HCT116 (cell line): ENCODE results near the gene PON1. TPM values are rescaled to one million over a fixed set of nuclear protein-coding genes. Genes with fewer than 3 reads are reported as not detected.

Experiments
- ATAC-seq: fragments of 200-7000 bp; cut with Tn5 transposase; 2 replicates; pipeline ENCODE4 v1.9.1; 2020; ENCODE audit warnings: mild to moderate bottlenecking, moderate library complexity
- BruUV-seq: library from RNA; stranded (reverse); fragments of 400-500 nt; replicated peaks from 2 replicates; lab custom pipeline; 2021; lab: Mats Ljungman, UMichigan
- CTCF ChIA-PET: fragments of 300-600 bp; sonication (Branson Sonifier 250); formaldehyde crosslinking; loops from one replicate; lab custom pipeline; 2021; ENCODE audit warnings: antibody characterized with exemption; lab: Charles Lee
- POLR2A ChIA-PET: fragments of 300-600, 350-600 bp; sonication (Branson Sonifier 250); formaldehyde crosslinking; loops from one replicate; lab custom pipeline; 2021; ENCODE audit warnings: antibody characterized with exemption; lab: Charles Lee
- RAD21 ChIA-PET, 2 experiments: fragments of 300-600 bp; sonication (Branson Sonifier 250); formaldehyde crosslinking; loops; one replicate each; lab custom pipeline; 2023; ENCODE audit warnings: low total read pairs in 2 of 2; ENCODE audit not compliant: uncharacterized antibody in 2 of 2, unreplicated experiment in 2 of 2, low non-redundant PET in 1 of 2; lab: Charles Lee
- DNase-seq: peaks from one replicate; pipeline ENCODE4 v3.0.0-alpha.2; 2010; ENCODE audit warnings: low read depth, low spot score
- H2AFZ ChIP-seq: fragments of 200-600 bp; shearing (Covaris generic), sonication (generic); 2 replicates; pipeline ENCODE4 v1.6.1; 2017; ENCODE audit warnings: low read depth, mixed run types, mixed read lengths, antibody characterized with exemption, low read length; ENCODE audit not compliant: poor library complexity, severe bottlenecking
- H3K27ac ChIP-seq: 2 replicates; pipeline ENCODE4 v1.5.1; 2012; ENCODE audit warnings: low read depth, low read length
- H3K27me3 ChIP-seq: fragments of 200-600 bp; sonication (generic); 2 replicates; pipeline ENCODE4 v1.6.1; 2016; ENCODE audit warnings: mixed run types, low read length, mixed read lengths; ENCODE audit not compliant: insufficient read depth
- H3K36me3 ChIP-seq, 2 experiments: fragments of 200-500 bp in 1 of 2; fragments of 200-600 bp in 1 of 2; sonication (Bioruptor generic) in 1 of 2; sonication (generic) in 1 of 2; 2 replicates each; pipeline versions ENCODE4 v1.5.1 to v1.6.1; 2014 to 2016; ENCODE audit warnings: low read length in 2 of 2, inconsistent platforms in 1 of 2, mixed read lengths in 1 of 2, mixed run types in 1 of 2; ENCODE audit not compliant: insufficient read depth in 2 of 2, control insufficient read depth in 1 of 2
- H3K4me1 ChIP-seq, 2 experiments: fragments of 200-600 bp in 1 of 2; sonication (generic) in 1 of 2; 2 replicates each; pipeline versions ENCODE4 v1.5.1 to v1.6.1; 2012 to 2017; ENCODE audit warnings: low read length in 2 of 2, inconsistent platforms in 1 of 2, mild to moderate bottlenecking in 1 of 2, mixed read lengths in 1 of 2, mixed run types in 1 of 2, moderate library complexity in 1 of 2; ENCODE audit not compliant: insufficient read depth in 2 of 2, control insufficient read depth in 1 of 2
- H3K4me2 ChIP-seq: fragments of 200-600 bp; sonication (generic); 2 replicates; pipeline ENCODE4 v1.6.1; 2017; ENCODE audit warnings: mixed run types, low read length, mixed read lengths
- H3K4me3 ChIP-seq, 2 experiments: fragments of 200-600 bp in 1 of 2; sonication (generic) in 1 of 2; replicated peaks in 1 of 2; 2 replicates each; pipeline ENCODE4 v1.5.1; 2011 to 2016; ENCODE audit warnings: low read length in 2 of 2, control low read depth in 1 of 2, low read depth in 1 of 2, mild to moderate bottlenecking in 1 of 2, mixed read lengths in 1 of 2, mixed run types in 1 of 2
- H3K79me2 ChIP-seq: fragments of 200-600 bp; sonication (generic); 2 replicates; pipeline ENCODE4 v1.6.1; 2017; ENCODE audit warnings: mild to moderate bottlenecking, mixed run types, low read length, moderate library complexity, mixed read lengths; ENCODE audit not compliant: insufficient read depth
- H3K9ac ChIP-seq: fragments of 200-600 bp; sonication (generic); 2 replicates; pipeline ENCODE4 v1.6.1; 2016; ENCODE audit warnings: low read length, mixed read lengths
- H3K9me2 ChIP-seq: fragments of 200-600 bp; sonication (generic), shearing (Covaris generic); 2 replicates; pipeline ENCODE4 v1.6.1; 2017; ENCODE audit warnings: mixed run types, mild to moderate bottlenecking, moderate library complexity; ENCODE audit not compliant: insufficient read depth
- H3K9me3 ChIP-seq, 2 experiments: fragments of 200-500 bp in 1 of 2; fragments of 200-600 bp in 1 of 2; sonication (Bioruptor generic) in 1 of 2; sonication (generic) in 1 of 2; 2 replicates each; pipeline ENCODE4 v1.6.1; 2014 to 2017; ENCODE audit warnings: low read length in 2 of 2, mixed read lengths in 2 of 2, inconsistent platforms in 1 of 2, low read depth in 1 of 2, mild to moderate bottlenecking in 1 of 2, mixed run types in 1 of 2, moderate library complexity in 1 of 2; ENCODE audit not compliant: control insufficient read depth in 1 of 2, insufficient read depth in 1 of 2
- H4K20me1 ChIP-seq: fragments of 200-600 bp; sonication (generic), shearing (Covaris generic); 2 replicates; pipeline ENCODE4 v1.6.1; 2017; ENCODE audit warnings: mixed run types, mild to moderate bottlenecking, moderate library complexity; ENCODE audit not compliant: insufficient read depth
- ATF3 ChIP-seq: IDR thresholded peaks from 2 replicates; pipeline ENCODE4 v1.6.1; 2012
- CBX3 ChIP-seq: IDR thresholded peaks from 2 replicates; pipeline ENCODE4 v1.6.1; 2012; ENCODE audit warnings: low read depth
- CEBPB ChIP-seq: IDR thresholded peaks from 2 replicates; pipeline ENCODE4 v1.6.1; 2012; ENCODE audit warnings: low read depth
- CTCF ChIP-seq, 3 experiments: fragments of 200-600 bp in 1 of 3; sonication (generic) in 1 of 3; IDR thresholded peaks in 2 of 3; conservative IDR thresholded peaks in 1 of 3; 2 replicates each; pipeline ENCODE4 v1.5.1; 2012 to 2017; ENCODE audit warnings: low read depth in 2 of 3, low read length in 2 of 3, antibody characterized with exemption in 1 of 3, borderline replicate concordance in 1 of 3, control low read depth in 1 of 3, mild to moderate bottlenecking in 1 of 3, mixed read lengths in 1 of 3, mixed run types in 1 of 3, moderate library complexity in 1 of 3; ENCODE audit not compliant: insufficient read depth in 1 of 3
- EGR1 ChIP-seq: IDR thresholded peaks from 2 replicates; pipeline ENCODE4 v1.6.1; 2012; ENCODE audit warnings: low read depth
- ELF1 ChIP-seq: IDR thresholded peaks from 2 replicates; pipeline ENCODE4 v1.6.1; 2012; ENCODE audit warnings: low read depth, borderline replicate concordance
- EZH2 ChIP-seq: fragments of 200-600 bp; sonication (generic); IDR thresholded peaks from 2 replicates; pipeline ENCODE4 v1.6.1; 2017; ENCODE audit warnings: antibody characterized with exemption, mixed run types
- EZH2phosphoT487 ChIP-seq: fragments of 200-600 bp; IDR thresholded peaks from 2 replicates; pipeline ENCODE4 v1.6.1; 2018; ENCODE audit warnings: antibody characterized with exemption, borderline replicate concordance
- FOSL1 ChIP-seq: IDR thresholded peaks from 2 replicates; pipeline ENCODE4 v1.6.1; 2012; ENCODE audit warnings: low read depth
- JUND ChIP-seq: IDR thresholded peaks from 2 replicates; pipeline ENCODE4 v1.6.1; 2012
- MAX ChIP-seq: IDR thresholded peaks from 2 replicates; pipeline ENCODE4 v1.6.1; 2012
- POLR2A ChIP-seq: IDR thresholded peaks from 2 replicates; pipeline ENCODE4 v1.7.0; 2011; ENCODE audit warnings: borderline replicate concordance; ENCODE audit not compliant: insufficient read depth, insufficient read length; ENCODE audit errors: extremely low read depth
- RAD21 ChIP-seq: IDR thresholded peaks from 2 replicates; pipeline ENCODE4 v1.6.1; 2012; ENCODE audit warnings: low read depth, mild to moderate bottlenecking
- SIN3A ChIP-seq: IDR thresholded peaks from 2 replicates; pipeline ENCODE4 v1.6.1; 2012; ENCODE audit warnings: low read depth
- SP1 ChIP-seq: IDR thresholded peaks from 2 replicates; pipeline ENCODE4 v1.6.1; 2012; ENCODE audit warnings: low read depth
- SRF ChIP-seq: IDR thresholded peaks from 2 replicates; pipeline ENCODE4 v1.6.1; 2012; ENCODE audit warnings: low read depth
- TCF7L2 ChIP-seq: IDR thresholded peaks from 2 replicates; pipeline ENCODE4 v1.7.0; 2011; ENCODE audit warnings: borderline replicate concordance, inconsistent platforms; ENCODE audit not compliant: insufficient read depth, insufficient read length; ENCODE audit errors: extremely low read depth
- YY1 ChIP-seq: IDR thresholded peaks from 2 replicates; pipeline ENCODE4 v1.6.1; 2011; ENCODE audit warnings: low read length, low read depth, moderate library complexity, mild to moderate bottlenecking; ENCODE audit not compliant: insufficient replicate concordance; ENCODE audit errors: extremely low read depth
- ZNF274 ChIP-seq: fragments of 200-500 bp; sonication (Bioruptor generic); IDR thresholded peaks from 2 replicates; pipeline ENCODE4 v1.6.1; 2014; ENCODE audit warnings: mild to moderate bottlenecking, low read depth, low read length, inconsistent platforms
- intact Hi-C: fragments of 100-400 bp; cut with micrococcal nuclease; formaldehyde crosslinking; loops from 2 replicates; pipeline ENCODE4 v1.10.0; 2022
- total RNA-seq: library from RNA; stranded (reverse); gene quantifications from one replicate; pipeline ENCODE4 v1.2.1, GENCODE V29; 2021; ENCODE audit not compliant: unreplicated experiment

The PON1 gene
- total RNA-seq, 1 experiment from 2014 or later: 0.20 TPM

- Histone ChIP-seq H3K36me3 (no peaks in the 10 kb centered on the region), H3K9me3 (no peaks in the 10 kb centered on the region), H4K20me1 (no peaks in the 10 kb centered on the region), H3K4me3 (no peak overlapping the region), H3K27ac (no peak overlapping the region), H3K27me3 (no peaks in the 10 kb centered on the region), H2AFZ (no peak overlapping the region), H3K79me2 (no peaks in the 10 kb centered on the region), H3K9me2 (no peaks in the 10 kb centered on the region), H3K4me2 (no peak overlapping the region), H3K4me1 (no peaks in the 10 kb centered on the region), H3K9ac (no peak overlapping the region)
- TF ChIP-seq EZH2phosphoT487 (no peak), SP1 (no peak), CTCF (IDR thresholded peaks at IDR 0.05 in 2 of 3, conservative IDR thresholded peaks at IDR 0.05 in 1 of 3; ENCODE audit: borderline replicate concordance in 1 of 3, insufficient read depth in 1 of 3, low read depth in 2 of 3, low read length in 2 of 3) (no peak)
- ATAC-seq (no peak), DNase-seq (no peak)
- intact Hi-C loops: no loop called here
- ChIA-PET POLR2A (no interaction called here), RAD21 (no interaction called here), CTCF (no interaction called here)
- no TSS peak for BruUV-seq
These were observed 68.6 kb downstream of the PON1 start for GRCh38 chr7:95255691-95256090.

- DNase-seq: no peak
- no peaks in the 10 kb centered on the region for H3K27me3 ChIP-seq
- H3K79me2 ChIP-seq: no peaks in the 10 kb centered on the region
- ChIA-PET POLR2A (no interaction called here), RAD21 (no interaction called here), CTCF (no interaction called here)
- no peaks in the 10 kb centered on the region for H3K4me1 ChIP-seq
- no peak overlapping the region for H3K4me2 ChIP-seq
- no peak overlapping the region for H2AFZ ChIP-seq
- H3K9me2 ChIP-seq: no peaks in the 10 kb centered on the region
- H3K27ac ChIP-seq: no peak overlapping the region
- no peaks in the 10 kb centered on the region for H3K9me3 ChIP-seq
- intact Hi-C loops: no loop called here
- ATAC-seq: no peak
- no peaks in the 10 kb centered on the region for H3K36me3 ChIP-seq
- no TSS peak for BruUV-seq
- H3K9ac ChIP-seq: no peak overlapping the region
- H4K20me1 ChIP-seq: no peaks in the 10 kb centered on the region
- no peak overlapping the region for H3K4me3 ChIP-seq
- TF ChIP-seq EGR1 (no peak), CEBPB (no peak), JUND (no peak), FOSL1 (no peak), SRF (no peak), ZNF274 (no peak), EZH2 (no peak), MAX (no peak), ATF3 (no peak), TCF7L2 (no peak), SP1 (no peak), EZH2phosphoT487 (no peak), POLR2A (no peak), SIN3A (no peak), YY1 (no peak), CBX3 (no peak), ELF1 (no peak), RAD21 (no peak)
These were observed 70.3 kb downstream of the PON1 start for GRCh38 chr7:95253986-95254385.
